GM21825 (cell line): Measurements from ENCODE around the gene PXMP4.
"Not testable (repeated sequence)": the region's sequence is repeated elsewhere in the genome, so short reads cannot be mapped to it uniquely, and the experiment has no call there.

Experiments
- ATAC-seq: cut with Tn5 transposase; IDR thresholded peaks from one replicate; pipeline ENCODE4 v1.9.1; 2021; ENCODE audit warnings: mild to moderate bottlenecking, moderate library complexity; ENCODE audit not compliant: unreplicated experiment

The PXMP4 gene

DNA sequence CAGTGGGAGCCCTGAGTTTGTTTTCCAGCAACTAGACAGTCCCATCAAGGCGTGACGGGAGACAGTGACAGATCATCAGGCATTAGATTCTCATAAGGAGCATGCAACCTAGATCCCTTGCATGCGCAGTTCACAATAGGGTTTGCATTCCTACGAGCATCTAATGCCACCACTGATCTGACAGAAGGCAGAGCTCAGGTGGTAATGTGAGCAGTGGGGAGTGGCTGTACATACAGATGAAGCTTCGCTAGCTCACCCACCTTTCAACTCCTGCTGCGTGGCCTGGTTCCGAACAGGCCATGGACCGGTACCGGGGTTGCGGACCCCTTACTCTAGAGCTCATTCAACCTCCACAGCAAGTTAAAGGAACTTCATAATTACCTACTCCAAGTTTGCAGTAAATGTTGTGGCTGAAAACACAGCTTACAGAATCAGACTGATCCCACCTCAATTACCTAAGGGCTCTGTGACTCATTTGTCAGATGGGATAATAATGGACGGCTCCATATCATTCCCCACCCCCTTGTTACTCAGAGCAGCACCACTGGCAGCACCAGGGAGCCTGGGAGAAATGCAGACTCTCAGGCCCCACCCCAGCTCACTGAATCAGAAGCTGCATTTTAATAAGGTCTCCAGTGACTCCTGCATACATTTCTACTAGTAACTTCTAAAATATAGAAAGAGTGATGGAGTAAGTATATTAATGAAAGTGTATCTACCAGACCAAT, 15.7 kb downstream of the PXMP4 start:
- ATAC-seq: no peak

DNA sequence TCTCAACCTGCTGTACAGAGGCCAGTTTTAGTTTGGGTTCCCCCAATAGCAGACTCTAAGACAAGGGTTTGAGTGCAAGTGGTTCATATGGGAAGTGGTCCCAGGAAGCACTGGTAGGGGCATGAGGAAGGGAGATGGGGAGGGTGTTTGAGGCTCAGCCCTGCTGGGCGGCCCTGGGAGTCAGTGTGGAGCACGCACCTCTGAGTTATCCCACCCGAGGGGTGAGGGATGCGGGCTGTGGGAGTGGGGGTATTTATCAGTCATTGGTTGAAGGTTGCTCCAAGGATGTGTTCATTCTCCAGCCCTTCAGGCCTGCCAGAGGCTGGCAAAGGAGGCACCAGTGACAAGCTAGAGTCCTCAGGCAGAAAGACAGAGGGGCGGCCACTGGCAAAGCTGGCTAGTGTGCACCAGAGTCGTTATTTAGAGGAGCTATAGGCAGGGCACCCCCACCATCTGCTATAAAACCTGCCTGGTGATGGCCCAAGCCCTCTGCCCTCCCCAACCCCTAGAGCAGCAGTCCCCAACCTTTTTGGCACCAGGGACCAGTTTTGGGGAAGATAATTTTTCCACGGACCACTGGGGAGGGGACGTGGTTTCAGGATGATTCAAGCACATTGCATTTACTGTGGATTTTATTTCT, 16.5 kb downstream of the PXMP4 start:
- no peak for ATAC-seq

DNA sequence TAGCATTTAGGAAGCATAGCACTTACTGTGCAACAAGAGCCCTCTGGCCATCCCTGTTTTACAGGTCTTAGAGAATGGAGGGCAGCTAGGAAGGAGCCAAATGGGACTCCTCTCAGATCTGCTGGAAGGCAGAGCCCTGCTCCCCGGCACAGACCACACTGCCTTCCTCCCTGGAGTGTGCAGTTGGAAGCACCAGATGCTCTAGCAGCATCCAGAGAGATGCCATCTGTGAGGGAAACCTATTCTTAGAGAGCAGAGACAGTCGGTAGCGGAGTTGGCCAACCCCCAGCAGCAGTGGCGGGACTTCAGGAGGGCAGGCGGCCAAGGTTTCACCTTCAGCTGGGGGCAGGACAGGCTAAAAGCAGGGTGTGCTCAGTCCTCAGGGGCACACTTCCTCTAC, 17.2 kb downstream of the PXMP4 start:
- ATAC-seq: no peak

DNA sequence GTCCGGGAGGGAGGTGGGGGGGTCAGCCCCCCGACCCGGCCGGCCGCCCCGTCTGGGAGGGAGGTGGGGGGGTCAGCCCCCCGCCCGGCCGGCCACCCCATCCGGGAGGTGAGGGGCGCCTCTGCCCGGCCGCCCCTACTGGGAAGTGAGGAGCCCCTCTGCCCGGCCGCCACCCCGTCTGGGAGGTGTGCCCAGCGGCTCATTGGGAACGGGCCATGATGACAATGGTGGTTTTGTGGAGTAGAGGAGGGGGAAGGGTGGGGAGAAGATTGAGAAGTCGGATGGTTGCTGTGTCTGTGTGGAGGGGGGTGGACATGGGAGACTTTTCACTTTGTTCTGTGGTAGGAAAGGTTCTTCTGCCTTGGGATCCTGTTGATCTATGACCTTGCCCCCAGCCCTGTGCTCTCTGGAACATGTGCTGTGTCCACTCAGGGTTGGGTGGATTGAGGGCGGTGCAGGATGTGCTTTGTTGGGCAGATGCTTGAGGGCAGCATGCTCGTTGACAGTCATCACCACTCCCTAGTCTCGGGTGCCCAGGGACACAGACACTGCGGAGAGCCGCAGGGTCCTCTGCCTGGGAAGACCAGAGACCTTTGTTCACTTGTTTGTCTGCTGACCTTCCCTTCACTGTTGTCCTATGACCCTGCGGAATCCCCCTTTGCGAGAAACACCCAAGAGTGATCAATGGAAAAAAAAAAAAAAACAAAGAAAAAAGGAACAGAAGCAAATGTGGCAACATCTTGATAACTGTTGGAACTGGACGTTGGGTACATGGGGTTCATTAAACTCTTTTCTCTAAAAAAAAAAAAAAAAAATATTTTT, 18.3 kb downstream of the PXMP4 start:
- ATAC-seq: no peak

DNA sequence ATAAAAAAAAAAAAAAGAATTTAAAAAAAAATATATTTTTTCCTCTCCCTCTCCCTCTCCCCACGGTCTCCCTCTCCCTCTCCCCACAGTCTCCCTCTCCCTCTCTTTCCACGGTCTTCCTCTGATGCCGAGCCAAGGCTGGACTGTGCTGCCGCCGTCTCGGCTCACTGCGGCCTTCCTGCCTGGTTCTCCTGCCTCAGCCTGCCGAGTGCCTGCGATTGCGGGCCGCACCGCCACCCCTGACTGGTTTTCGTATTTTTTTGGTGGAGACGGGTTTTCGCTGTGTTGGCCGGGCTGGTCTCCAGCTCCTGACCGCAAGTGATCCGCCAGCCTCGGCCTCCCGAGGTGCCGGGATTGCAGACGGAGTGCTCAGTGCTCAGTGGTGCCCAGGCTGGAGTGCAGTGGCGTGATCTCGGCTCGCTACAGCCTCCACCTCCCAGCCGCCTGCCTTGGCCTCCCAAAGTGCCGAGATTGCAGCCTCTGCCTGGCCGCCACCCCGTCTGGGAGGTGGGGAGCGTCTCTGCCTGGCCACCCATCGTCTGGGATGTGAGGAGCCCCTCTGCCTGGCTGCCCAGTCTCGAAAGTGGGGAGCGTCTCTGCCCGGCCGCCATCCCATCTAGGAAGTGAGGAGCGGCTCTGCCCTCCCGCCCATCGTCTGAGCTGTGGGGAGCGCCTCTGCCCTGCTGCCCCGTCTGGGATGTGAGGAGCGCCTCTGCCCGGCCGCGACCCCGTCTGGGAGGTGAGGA, 19.2 kb downstream of the PXMP4 start:
- not testable (repeated sequence) for ATAC-seq

DNA sequence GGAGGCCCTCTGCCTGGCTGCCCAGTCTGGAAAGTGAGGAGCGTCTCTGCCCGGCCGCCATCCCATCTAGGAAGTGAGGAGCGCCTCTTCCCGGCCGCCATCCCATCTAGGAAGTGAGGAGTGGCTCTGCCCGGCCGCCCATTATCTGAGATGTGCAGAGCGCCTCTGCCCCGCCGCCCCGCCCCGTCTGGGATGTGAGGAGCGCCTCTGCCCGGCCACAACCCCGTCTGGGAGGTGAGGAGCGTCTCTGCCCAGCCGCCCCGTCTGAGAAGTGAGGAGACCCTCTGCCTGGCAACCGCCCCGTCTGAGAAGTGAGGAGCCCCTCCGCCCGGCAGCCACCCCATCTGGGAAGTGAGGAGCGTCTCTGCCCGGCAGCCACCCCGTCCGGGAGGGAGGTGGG, 21.1 kb downstream of the PXMP4 start:
- ATAC-seq: not testable (repeated sequence)

DNA sequence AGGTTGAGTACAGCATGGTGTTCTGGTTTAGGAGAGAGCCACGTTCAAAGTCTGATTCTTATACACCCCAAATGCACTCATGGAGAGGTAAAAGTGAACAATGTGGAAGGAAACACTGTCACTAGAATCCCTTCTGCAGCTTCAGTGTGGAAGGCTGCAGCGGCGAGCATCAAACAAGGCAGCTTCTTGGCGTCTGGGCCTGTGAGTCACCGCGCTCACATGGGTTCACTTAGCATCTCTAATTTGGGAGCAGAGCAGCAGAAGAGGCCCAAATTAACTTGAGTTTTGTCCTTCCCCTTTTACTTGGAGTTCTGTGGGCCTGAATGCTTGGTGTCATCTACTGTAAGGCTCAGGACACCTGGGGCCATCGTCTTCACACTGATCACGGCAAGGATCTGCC, 23.0 kb downstream of the PXMP4 start:
- ATAC-seq: no peak

DNA sequence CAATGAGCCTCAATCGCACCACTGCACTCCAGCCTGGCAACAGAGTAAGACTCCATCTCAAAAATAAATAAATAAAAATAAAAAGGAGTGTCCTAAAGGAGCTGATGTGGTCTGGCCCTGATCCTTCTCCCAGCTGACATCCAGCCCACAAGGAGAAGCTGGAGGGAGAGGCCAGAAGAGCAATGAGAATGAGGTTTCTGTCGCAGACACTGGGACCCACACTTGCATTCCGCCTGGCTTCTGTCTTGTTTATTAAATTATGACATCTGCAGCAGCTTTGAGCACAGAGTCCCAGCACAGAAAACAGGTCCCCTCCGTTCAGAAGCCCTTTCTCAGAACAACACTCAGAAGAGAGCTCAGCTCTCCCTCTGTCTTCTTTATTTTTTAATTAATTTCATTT, 23.7 kb downstream of the PXMP4 start:
- ATAC-seq: no peak

DNA sequence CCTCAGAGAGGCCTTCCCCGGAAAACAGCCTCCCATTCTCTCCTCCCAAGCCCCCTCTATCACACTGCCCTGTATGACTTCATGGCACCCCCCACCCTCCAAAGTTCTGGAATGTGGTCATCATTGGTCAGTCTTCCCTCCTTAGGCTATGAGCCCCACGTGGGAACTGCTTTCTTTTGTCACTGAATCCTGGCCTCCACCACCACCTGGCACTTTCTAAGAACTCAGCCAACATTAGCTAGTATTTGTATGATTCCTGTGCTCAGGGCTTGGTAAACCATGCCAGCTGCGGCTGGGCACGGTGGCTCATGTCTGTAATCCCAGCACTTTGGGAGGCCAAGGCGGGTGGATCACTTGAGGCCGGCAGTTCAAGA, 25.5 kb downstream of the PXMP4 start:
- ATAC-seq: no peak

DNA sequence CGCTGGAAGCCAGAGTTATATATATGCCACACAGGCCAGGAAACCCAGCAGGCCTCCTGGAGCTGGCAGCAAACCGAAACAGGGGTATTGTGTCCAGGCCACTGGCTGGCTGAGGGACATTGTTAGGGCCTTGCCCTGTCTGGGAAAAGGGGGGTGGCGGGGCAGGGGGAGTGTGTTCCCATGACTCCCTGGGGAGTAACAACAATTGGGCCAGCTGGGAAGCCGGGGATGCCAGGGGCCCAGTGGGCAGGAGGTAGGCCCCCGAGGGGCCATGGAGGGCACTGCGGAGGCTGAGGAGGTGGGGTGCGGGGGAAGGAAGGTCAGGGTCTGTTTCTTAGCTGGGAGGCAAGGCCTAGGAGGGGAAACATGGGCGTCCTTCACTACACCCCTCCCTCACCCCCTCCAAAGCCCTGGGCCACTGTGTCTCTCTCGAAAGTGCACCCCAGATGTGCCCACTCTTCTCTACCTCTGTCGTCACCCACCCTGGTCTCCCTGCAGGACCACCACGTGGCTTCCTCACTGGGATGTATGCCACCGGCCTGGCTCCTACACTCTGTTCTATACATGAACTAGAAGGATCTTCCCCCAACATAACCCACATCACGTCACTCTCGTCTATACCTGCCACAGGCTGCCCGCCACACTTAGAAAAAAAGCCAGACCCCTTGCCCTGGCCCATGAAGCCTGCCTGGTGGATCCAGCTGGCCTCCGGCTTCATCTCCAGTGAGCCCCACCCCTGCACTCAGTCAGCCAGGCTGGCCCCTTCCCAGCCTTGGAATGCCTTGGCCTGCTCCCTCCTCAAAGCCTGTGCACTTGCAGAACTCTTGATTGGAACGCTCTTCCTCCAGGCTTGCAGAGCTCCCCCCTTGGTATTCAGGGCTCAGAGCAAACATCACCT, 26.1 kb downstream of the PXMP4 start:
- no peak for ATAC-seq

DNA sequence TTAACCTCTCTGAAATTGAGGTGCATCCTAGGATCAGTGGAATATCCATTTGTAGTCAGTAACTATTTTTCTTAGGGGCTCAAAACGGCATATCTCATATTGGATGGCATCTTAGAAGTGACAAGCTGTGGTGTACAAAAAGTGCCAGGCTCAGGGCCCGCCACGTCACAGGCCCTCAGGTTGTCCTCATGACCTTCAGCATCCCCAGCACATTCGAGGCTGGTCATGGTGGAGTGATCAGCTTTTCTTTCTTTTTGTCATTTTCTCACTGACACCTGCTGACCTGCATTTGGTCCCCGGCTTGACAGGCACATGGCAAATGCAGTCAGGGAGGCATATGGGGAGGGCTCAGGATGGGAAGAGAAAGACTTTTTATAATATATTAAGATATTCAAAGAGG, 26.8 kb downstream of the PXMP4 start:
- ATAC-seq: no peak

DNA sequence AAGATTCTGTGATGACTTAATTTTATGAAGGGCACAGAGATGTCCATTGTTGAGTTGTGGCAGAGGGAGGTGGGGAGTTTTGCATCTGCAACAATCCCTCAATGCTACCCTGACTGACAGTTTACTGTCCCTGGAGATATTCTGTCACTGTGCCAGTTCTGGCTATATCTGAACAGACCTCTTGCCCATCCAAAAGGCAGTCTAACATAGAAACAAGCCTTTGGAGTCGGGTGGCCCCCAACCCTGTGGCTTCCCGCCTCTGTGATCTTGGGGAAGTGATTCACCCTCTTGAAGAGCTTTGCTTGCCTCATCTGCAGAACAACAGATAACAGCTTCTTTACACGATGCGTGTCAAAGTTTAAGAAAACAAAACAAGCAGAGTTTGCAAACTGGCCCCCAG, 30.1 kb downstream of the PXMP4 start:
- no peak for ATAC-seq

DNA sequence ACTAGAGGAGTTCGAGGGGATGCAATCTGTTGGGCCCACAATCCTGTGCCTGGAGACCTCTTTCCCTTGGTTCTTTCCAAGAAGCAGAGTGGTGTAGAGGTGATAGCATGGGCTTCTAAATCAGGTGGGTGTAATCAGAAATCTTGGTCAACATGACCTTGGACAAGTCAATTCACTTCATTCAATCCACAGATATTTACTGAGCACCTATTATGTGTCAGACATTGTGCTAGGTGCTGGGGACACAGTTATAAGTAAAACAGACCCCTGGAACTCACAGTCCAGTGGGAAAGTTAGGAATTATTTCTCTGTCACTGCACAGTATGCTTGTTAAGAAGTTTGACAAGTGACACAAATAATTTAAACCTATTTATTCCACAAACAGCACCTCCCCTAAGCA, 30.6 kb downstream of the PXMP4 start:
- ATAC-seq: no peak

DNA sequence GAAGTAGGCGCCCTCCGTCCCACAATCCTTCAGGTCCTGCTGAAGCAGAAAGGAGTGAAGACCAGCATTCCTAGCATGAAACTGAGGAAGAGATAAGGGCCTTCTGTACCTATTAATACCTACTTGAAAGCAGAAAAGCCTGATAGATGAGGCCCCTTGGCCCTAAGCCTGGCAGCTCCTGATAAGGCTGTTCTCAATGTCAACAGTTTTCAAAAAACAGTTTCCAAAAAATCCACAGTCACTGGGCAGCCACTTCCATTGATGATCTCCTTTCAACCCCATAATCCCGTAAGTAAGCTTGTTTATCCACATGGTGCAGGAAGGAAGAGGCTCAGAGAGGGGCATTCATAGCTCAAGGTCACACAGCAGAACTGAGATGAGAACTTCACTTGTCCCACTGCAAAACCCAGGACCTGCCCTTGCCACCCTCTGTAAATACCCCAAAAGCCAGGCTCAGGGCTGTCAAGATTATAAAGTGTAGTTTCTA, 31.1 kb downstream of the PXMP4 start:
- ATAC-seq: no peak

DNA sequence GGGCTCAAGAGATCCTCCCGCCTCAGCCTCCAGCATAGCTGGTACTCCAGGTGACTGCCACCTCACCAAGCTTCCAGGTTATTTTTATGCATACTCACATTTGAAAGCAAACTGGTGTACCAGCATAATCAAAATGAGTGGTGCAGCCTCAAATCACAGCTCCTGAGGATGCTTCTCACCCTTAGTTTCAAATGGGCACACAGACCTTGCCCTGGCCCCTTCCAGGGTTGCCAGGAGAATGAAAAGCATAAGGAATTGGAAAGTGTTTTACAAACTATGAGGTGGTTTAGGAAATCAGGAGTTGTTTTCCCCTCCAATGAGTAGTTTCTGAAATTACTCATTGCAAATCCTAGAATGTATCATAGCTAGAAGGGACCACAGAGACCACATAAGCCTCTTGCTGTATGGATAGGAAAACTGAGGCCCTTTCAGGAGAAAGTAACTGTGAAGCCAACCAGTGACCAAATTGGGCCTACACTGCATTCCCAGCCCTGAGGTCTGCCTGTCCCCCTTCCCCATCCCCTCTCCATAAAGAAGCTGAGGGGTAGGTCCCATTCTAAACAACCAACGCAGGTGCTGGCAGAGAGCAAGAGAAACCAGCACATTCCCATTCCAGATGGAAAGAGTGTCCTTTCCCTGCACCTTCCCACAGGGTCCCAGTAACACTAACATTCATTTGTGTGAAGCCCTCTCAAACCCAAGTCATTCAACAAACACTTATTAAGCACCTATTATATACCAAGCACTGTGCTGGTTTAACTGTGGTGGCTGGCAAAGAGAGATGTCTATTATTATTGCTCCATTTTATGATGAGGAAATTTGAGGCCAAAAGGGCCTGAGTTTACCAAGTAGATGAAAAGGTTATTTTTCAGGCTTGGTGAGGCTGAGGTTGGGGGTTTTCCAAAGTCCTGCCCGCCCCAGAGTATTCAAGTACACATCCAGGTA, 31.8 kb downstream of the PXMP4 start:
- no peak for ATAC-seq

DNA sequence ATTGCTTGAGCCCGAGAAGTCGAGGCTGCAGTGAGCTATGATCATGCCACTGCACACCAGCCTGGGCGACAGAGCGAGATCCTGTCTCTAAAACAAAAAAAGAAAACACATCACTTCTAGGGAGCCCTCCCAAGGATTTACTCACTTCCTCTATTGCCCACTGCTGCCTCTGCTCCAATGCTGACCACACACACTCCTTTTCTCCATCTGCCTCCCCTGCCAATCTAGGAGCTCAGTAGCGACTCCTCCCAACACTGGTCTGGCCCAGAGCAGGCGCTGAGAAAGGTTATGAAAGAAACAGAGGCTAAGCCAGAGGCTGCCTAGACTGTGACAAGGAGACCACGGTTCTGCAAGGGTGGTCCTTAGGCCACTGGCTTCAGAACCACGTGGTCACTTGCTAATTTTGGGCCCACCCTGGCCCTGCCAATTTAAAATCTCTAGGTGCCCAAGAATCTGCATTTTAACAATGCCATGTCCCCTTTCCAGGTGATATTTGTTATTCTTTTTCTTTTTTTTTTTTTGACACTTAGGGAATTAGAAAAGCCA, 32.7 kb downstream of the PXMP4 start:
- no peak for ATAC-seq

DNA sequence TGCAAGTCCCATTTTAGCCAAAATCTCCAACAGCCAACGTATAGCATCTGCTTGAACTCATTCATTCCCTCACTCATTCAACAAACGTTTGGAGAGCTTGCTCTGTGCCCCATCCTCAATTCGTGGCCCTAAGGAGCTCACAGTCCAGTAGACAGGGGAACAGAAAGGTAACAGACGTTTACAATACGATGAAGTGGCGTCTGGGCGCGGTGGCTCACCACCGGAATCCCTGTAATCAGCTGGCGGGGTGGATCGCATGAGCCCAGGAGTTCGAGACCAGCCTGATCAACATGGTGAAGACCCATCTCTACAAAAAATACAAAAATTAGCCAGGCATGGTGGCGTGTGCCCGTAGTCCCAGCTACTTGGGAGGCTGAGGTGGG, 33.1 kb downstream of the PXMP4 start:
- ATAC-seq: no peak

DNA sequence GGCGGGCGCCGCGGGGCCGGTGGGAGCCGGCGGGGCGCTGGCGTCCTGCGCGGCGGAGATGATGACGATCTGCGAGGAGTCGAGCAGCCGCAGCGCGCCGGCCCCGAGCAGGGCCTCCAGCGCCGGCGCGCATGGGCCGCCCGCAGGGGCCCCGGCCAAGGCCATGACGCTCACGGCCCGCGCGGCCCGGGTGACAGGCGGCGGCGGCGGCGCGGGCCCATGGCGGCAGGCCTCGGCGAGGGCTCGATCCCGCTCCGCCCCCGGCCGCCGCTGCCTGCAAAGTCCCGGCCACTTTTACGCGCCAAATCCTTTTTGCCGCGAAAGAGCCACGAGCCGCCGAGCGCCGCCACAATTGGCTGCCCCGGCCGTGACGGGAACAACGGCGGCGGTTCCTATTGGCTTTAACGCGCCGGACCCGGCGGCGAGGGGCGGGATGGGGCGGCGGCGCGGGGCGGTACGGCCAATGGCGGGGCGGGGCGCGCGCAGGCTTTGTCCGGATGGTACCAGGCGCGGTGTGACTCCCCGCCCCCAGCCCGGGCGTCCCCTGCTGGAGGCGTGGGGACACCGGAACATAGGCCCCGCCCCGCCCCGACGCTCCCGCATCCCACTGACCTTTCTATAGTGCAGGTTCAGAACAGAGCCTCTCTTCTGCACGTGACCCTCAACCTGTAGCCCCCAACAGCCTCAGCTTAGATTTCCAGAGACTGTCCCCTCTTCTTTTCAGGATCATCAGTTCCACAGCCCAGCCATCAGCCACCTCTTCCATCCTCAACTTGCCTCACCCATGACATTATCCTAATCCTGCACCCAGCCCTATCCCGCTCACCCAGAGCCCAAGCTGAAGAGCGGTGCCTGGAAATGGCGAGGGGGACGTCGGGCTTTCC, 33.8 kb downstream of the PXMP4 start, which contains the start of gene E2F1:
E2F1 (minus strand) TSS at position 286 of the 884 bp plus-strand sequence; CDS start at position 165, 121 bp downstream.
- peak; percentile 76 for ATAC-seq
